Activated naive CD8-positive, alpha-beta T cell treated with anti-CD3 and anti-CD28 coated beads, Interleukin-2, amount 50 U/mL, for 16 hours (primary cell): ENCODE data around the gene WDR77.

Source experiments
- DNase-seq: peaks from one replicate; pipeline ENCODE4 v3.0.0-alpha.2; 2020; ENCODE audit warnings: low read depth, low spot score

WDR77 gene

DNA sequence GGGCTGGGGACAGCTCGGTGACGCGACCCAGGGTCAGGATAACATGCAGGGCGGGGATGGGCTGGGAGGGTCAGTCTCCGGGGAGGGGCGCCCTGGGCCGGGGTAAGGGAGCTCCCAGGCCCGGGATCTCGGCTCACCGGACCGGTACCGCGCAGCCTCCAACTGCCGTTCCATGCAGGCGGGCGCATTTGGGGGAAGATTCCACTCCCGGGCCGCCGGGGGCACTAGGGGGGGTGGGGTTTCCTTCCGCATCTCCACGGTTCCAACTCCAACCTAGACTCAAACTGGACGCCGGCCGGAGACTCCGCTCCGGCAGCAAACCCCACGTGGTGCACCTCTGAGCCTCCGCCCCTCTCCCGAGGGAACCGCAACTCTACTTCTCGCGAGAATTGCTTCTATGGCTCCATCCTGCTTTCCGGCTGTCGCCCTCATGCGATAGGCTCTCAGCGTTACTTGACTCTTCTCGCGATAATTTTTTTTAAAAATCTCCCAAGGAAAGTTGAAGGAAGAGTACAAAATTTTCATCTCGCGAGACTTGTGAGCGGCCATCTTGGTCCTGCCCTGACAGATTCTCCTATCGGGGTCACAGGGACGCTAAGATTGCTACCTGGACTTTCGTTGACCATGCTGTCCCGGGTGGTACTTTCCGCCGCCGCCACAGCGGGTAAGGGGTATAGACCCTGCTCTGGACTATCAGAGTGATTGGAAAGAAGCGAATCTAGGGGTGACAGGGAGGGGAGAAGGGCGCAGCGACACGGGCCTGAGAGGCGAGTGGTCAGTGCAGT lies at the start of gene WDR77, which contains the start of gene ATP5PB:
TSS of gene WDR77 (minus strand) at position 339 of the 785 bp plus-strand sequence. CDS start at position 252, 87 bp downstream.
TSS of gene ATP5PB (plus strand) at position 547 of the 785 bp plus-strand sequence. CDS start at position 625, 78 bp downstream.
- DNase-seq, result peak; percentile 75

DNA sequence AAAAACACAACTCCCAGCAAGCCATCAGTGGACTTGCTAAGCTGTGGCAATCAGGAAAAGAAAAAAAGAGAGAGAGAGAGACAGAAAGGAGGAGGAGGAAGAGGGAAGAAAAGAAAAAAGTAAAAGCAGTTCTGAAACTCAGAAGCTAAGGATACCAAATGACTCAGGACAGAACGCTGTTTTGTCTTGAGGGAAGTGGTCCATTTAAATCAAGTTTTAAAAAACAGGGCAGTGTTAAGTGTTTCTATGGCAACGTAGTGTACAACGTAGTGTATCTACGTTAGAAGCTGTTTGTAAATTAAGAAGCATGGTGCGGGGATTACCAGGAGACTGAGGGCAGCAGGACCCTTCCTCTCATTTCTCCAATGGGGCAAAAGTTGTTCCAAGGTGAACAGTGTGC lies 48.5 kb upstream of the WDR77 start:
- DNase-seq, result no peak

DNA sequence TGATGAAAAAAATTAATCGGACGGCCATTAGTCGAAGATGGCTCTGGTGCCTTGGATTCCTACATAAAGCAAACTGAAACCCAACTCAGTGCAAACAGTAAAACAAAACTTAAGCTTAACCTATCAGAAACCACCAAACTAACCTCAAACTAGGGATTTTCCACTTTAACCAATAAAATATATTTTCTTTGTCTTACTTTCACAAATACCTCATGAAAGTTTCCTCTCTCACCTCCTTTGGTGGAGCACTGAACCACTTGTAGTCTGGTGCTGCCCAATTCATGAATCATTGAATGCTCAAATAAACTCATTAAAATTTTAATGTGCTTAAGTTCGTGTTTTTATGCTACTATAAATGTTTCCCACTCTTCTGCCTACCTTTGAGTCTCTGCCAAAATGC lies 47.3 kb upstream of the WDR77 start:
- no peak for DNase-seq

DNA sequence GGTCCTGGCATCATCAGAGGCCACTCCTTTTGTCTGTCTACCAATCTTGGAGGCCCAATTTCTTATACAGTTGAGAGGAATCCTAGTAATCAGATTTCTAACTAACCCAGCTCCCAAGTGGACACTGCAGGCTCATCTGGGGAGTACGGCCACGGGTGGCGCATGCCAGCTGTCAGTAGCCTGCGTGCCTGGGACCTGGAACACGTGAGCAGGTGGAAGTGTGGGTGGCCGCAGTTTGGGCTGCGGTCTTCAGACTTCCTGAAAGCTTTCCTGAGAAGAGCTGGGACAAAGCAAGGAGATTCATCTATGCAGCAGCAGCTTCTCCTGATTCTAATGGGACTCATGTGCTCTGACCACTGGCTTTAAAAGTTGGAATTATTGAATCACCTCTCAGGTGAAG lies 42.0 kb upstream of the WDR77 start:
- no peak for DNase-seq

DNA sequence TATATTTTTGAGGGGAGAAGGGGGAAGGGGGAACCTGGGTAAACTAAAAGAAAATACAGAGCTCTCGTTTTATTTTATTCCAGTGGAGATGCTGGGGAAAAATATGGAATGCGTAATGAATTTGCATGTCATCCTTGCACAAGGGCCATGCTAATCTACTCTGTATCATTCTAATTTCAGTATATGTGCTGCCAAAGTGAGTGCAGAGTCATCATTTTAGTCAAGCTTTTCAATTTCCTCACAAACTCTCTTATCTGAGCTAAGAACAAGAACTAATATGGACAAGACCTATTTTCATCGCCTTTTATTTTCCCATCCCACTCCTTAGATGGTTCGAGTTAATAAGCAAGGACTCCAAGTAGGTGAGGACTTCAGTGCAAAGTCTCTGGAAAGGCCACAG lies 41.2 kb upstream of the WDR77 start:
- DNase-seq, result no peak

DNA sequence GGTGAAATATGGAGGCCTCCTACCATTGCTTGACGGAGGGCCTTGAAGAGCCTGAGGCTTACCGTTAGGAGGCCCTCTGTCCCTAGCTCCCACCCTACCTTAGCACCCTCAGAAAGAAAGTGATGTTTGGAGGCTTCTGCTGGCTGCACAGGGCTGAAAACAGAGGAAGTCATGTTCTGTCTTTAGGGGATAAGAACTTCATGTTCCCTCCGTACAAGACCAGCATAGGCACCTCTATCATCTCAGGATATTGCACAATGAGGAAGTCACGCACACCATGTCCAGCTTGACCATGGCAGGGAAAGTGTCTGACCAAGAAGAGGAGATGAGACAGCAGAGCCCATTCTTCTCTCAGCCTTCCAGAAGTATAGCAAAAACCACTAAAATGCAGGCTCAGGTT lies 40.5 kb upstream of the WDR77 start:
- no peak for DNase-seq

DNA sequence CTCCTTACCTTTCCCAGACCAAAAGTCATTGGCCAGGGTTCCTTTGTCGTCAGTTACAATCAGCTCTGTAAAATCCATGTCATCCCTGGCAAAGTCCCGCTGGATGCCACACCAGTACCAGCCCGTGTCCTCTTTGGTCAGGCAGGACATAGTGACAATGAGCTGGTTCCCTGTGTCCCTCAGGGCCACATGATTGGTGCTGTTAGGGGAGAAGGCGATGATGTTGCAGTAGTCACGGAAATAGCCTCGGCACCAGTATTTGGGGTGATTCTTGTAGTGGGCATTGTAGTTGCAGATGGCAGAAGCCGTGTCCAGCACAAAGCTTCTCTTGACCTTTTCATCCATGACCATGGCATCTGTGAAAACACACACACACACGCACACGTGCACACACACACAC lies 39.6 kb upstream of the WDR77 start:
- DNase-seq, result no peak

DNA sequence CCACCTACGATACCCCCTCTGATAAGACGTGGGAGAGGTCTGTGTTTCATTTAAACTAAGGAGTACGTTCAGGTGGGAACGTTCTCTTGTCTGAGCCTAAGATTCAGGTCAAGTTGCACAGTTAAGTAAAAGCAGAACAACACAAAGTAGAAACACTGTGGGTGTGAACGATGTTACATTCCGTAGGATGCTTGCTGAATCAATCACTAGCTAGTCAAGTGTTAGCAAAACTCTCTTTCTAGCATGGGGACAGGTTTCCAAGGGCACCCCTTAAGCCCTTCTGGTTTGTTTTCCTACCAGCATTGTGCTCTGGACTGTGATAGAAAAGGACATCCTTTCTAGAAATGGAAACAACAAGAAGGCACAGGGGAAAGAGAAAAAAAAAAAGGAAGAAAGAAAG lies 38.1 kb upstream of the WDR77 start:
- no peak for DNase-seq

DNA sequence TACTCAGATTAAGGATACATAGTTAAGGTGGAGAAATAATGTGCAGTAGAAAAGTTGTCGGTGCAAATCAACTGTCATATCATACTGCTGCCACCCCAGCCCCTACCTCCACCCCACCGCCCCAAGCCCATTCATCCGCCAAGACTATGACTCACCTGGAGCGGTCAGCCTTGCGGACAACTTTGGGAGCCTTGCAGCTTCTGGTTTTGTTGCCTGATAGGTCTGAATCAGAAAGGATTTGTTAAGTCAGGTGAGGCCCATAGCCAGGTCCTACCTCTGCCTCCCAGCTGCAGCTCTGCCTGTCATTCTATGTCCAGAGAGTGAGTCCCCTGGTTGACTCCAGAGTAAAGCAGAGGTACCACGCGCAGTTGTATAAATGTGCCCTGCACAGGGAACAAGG lies 37.4 kb upstream of the WDR77 start:
- DNase-seq, result no peak

DNA sequence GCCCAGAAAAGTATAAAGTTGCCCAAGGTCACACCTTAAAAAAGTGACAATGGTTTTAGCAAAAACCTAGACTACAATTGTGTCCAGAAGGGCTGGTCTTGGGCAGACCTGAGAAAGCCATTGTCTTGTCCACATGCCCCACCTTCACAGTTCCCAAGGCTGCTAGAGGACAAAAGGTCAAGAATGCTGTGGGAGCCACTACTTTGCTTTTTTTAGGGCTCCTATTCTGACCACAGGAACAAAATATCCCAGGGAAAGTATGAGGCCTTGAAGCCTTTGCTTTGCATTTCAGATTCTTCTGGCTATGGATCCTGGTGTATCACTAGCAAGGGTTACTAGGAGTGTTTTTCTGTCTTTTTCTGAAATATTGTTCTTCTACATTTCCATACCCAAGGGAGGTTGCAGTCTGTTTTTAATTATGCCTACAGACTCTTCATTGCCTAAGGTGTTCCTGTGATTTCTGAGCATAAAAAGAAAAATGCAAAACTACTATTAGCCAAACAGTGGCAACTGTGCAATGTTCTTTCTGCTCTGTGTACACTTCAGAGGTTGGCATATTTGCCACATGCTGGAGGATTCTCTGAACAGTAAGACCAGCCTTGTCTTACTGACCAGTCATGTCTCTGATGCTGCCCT lies 35.5 kb upstream of the WDR77 start:
- no peak for DNase-seq

DNA sequence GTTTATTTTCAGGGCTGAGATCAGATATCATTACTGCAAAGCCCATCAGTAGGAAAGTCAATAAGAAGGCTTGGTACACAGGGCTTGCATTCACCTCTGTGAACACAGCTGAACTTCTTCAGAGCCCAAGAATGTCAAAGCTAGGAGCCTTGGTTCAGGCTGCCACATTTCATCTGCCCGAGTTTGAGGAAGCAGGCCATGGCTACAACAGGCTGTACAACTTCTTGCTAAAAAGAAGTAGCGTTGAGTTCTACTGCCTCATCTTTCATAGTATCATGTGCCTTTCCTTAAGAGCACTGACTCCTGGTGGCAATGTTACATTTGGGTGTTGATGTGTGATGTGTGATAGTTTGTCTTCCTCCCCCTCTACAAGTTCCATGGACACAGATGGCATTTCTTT lies 34.8 kb upstream of the WDR77 start:
- no peak for DNase-seq

DNA sequence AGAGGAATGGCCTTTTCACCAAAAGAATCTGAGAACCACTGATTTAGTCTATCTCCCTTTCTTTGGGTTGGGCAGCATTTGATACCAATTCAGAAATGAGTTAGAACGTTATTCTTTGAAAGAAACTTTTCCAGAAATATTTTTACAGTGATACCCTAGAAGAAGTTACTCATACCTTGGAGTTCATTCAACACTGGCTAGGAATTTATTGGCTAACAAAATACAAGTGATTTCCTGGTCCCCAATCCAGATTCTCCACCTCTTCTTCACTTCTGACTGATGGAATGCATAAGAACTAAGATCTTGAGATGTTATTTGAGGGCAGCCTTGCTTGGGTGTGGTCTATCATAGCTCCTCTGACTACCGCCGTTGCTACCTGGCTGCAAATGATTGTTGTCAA lies 34.1 kb upstream of the WDR77 start:
- no peak for DNase-seq

DNA sequence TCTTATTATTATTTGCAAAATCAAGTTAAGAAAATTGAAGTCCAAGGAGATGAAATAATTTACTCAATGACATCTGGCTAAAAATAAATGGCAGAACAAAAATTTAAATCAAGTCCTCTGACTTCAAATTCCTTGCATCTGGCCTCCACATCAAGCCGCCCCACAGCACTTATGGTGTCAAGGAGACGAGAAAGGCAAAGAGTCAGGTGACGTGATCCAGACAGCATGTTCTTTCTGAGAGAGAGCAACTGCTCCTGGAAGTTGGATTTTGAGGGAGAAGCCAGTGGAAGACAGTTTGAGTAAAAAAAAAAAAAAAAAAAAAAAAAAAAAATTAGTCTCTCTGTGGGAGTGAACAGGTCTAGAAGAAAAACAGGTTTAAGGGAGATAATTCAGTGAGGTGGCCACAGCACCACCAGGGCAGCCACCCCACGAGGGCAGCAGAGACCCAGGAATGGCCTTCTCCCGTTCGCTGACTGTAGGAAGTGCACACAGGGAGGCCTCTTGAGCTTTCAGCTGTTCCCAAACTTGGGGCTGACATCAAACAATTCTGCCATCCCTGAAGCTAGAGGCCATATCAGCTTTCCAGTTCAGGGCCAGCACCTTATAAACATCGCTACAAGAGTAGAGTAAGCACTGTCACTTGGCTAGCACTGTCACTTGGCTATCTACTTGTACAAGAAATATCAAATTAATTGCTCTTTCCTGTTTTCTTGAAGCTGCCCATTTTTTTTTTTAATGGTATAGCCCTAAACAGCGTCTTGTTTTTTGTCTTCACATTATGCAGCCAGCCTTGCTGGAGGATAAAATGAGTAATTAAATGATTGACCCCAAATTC lies 32.5 kb upstream of the WDR77 start:
- DNase-seq, result no peak

DNA sequence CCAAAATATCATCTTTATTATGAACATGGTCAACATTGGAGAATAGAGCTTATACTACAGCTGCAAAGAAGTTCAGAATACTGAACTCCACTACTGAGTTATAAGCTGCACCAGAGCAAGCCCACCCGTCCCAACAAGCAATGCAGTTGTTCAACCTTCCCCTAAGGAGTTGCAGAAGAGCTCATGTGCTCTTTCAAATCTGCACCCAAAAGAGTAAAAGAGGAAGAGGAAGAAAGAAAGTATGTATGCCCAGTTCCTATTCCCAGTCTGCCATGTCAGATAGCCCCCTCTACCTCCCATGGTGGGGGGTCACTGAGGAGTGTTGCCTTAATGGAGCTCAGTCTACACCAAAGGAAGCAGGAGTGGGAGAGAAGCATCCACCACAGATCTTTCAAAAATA lies 31.6 kb upstream of the WDR77 start:
- DNase-seq, result no peak

DNA sequence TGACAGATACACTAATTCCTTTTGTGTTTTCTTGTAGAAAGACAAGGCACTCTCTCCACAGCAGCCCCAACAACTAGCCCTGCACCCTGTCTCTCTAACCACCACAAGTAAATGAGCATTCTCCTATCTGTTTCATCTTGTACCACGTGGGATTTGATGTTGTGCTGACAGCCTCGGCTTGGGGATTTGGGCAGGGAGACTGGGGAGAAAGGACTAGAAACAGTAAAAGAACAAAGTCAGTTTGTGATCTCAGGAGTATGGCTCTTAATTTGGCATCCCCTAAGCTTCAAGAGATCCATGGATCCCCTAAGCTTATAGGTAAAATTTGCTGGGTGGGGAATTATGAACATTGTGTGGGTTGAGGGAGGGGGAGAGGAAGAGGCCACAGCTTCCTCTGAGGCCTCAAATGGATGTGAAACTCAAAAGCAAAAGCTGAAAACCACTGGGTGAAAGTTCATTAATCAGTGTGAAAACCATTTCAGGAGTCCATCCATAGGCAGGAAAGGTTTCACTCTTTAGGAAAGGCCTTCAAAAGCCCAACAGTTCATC lies 27.8 kb upstream of the WDR77 start:
- no peak for DNase-seq

DNA sequence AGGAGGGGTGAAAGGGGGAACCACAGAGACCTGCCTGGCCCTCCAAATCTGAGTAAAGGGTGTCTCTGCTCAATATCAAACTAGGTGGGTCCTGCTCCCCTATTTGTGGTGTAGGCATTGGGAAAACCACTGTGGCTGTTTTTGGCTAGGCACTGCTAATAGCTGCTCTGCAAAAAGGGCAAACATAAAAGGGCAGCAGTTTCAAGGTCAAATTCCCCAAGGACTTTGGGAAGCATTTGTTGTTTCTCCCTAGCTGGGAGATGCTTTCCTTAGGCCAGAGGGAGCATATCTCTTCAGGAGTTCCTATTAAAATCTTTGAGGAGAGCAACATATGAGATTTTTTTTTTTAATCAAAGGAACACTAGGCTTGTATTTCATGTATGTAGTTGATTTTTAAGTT lies 27.2 kb upstream of the WDR77 start:
- no peak for DNase-seq

DNA sequence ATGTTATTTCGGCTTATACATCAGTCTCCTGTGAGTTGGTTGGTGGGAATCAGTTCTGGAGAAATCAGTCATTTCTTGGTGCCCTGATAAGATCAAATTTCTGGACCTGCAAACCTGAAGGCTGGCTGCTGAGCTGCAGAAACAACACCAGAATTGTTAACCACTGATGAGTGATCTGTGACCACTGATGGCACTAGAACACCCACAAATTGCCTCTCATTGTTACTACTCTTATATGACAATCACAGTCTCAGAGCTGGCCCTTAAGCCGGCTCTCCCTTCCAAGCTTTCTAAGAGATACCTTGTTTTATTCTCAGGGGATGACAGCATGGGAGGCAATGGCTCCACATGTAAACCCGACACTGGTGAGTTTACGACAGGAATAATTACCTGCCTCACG lies 26.6 kb upstream of the WDR77 start:
- no peak for DNase-seq

DNA sequence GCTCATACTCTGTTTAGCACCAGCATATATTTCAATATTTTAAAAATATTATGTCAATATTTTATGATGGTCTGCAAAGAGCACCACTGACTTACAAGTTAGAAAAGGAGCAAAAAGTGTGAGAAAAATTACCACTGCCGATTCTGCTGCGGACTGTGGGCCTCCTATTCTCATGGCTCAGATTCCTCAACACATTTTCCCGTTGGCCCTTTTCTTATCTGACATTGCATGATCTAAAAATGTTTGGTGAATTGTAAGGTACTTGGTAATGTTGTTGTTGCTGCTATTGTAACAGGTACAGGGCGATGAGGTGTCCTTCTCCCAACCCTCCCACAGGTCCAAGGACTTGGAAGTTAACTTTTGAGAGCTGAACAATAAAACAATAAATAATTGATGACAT lies 25.5 kb upstream of the WDR77 start:
- DNase-seq, result no peak

DNA sequence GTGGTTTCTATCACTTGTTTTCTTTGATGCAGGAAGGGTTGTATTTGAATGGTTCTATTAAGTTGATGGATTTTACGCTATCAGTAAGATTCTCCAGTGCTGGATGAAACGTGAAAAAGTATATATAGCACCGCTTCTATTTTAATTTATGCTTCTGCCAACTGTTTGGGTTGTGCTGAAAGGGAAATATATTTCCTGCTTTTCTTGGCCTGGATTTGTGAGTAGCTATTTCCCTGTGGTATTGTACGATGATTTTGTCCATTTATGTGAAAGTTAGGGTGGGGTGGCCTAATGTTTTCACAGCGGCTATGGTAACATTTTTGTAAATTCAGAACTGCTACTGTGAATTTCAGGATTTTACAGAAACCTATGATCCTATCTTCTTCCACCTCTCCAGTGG lies 25.1 kb upstream of the WDR77 start:
- DNase-seq, result no peak

DNA sequence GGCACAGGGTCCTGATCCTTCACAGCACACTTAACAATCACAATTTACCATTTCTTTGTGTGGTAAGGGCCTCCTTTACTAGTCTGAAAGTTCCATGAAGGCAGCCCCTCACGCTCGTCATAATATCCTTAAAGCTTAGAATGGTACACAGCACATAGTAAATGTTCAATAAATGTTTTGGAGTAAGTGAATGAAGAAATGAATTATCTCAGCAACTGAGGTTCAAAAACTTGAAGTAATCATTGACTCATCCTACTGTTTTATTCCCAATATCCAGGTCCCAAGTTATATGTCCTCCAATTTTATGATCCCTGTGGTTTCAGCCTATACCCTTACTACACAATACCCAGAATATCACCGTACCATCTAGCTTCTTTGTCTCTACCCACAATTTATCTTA lies 22.5 kb upstream of the WDR77 start:
- no peak for DNase-seq

DNA sequence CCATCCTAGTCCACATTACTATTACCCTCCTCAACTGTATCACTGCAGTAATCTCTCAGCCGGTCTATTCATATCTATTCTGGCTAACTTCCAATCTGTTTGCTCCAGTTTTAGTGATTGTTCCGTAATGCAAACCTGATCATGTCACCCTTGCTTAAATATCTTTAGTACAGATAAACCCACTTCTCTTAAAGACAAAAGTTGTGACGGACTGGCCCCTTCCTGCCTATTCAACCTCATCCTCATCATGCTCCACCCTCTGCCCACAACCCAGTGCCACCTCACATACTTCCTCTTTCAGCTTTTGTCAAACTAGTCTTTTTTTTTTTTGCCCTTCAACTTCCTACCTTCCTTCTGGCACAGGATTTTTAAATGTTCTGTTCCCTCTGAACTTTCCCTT lies 22.0 kb upstream of the WDR77 start:
- DNase-seq, result no peak

DNA sequence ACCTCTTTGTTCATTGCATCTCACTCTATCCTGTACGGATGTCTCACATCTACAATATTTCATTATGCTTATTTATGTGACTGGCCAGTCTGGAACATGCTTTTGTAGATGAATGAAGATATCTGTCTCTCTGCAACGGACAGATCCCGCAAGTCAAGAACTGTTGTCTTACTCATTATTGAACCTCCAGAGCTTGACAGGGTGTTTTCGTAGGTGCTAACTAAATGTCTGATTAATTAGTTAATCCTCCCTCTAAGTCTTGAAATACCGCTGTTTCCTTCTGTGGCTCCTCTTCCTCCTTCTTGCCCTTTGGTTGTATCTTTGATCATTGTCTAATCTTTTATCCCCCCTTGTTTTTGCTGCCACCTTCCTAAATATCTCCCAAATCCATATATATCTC lies 21.5 kb upstream of the WDR77 start:
- no peak for DNase-seq
